Stimulated activated CD4-positive, alpha-beta T cell treated with anti-CD3 and anti-CD28 coated beads, Interleukin-12 subunit alpha, Interleukin-12 subunit beta, amount 100 ng/mL, for 24 hours (primary cell): Measurements from ENCODE around the gene EPM2A.
"Not testable (repeated sequence)": the region's sequence is repeated elsewhere in the genome, so short reads cannot be mapped to it uniquely, and the experiment has no call there.

ENCODE experiments used
- DNase-seq, 2 experiments: peaks; one replicate each; pipeline ENCODE4 v3.0.0-alpha.2; 2020; ENCODE audit warnings: low read depth in 2 of 2

Gene EPM2A

DNA sequence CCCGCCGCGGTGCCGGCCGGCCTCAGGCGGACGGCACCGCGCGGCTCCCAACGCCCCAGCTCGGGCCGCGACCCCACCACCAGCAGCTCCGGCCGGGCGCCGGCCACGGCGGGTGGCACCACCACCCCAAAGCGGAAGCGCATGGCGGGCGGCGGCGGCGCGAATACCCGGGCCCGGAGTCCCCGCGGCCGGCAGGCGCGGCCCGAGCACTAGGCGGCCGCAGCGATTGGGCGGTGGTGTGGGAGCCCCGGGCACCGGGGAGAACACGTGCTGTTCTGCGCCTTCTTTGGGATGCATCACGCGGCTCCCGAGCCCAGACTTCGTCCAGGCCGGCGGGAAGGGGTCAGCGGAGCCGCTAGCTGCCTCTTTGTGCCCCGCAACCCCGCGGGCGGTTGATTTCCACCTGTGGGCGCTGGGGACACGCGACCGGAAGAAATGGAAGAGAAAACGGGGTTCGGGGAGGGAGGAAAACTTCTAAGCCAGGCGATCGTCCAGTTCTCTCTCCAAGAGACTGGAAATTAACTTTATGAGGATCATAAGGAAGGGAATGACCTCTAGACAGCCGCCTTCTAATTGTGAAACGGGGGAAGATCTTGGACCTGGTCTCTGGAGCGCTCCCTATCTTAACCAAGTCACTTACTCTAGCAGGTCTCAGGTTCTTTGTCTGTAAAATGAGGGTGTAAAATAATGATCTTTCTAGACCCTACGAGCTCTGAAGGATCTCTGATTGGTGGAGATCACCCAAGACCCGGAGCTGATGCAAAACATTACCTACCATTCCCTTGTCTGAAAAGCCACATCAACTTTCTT is at the start of gene EPM2A:
Gene EPM2A, minus strand, starts transcription at position 165 of the 810 bp plus-strand sequence. Its CDS starts 22 bp downstream, at position 143.
- peak; percentile 34 to 43 for DNase-seq

DNA sequence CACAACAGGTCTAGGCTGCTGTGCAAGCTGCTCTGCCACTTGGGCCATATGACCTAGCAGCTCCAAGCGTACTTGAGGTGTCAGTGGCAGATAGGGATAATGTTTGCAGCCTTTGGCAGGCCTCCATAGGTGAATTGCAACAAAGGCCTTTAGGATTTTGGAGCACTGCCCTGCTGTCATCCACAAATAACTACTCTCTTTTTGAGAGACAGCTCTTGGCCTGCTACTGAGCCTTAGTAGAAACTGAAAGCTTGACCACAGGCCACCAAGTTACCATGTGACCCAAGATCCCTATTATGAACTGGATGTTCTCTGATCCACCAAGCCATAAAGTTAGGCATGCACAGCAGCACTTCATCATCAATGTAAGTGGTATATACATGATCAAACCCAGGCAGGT is 49.4 kb upstream of the EPM2A start:
- DNase-seq = no peak

DNA sequence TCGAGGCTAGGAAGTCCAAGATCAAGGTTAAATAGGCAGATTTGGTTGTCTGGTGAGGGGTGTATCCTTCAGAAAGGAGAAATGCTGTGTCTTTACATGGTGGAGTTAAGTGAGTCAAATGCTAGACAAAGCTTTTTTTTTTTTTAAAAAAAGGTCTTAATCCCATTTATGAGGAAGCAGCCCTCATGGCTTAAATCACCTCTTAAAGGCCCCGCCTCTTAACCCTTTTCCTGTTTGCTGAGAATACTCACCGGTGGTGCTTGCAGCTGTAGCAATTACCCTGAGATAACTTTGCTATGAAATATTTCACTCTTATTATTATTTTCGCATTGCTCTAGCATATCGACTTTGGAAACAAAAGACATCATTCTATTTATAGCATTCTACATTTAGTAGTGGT is 48.5 kb upstream of the EPM2A start:
- no peak for DNase-seq

DNA sequence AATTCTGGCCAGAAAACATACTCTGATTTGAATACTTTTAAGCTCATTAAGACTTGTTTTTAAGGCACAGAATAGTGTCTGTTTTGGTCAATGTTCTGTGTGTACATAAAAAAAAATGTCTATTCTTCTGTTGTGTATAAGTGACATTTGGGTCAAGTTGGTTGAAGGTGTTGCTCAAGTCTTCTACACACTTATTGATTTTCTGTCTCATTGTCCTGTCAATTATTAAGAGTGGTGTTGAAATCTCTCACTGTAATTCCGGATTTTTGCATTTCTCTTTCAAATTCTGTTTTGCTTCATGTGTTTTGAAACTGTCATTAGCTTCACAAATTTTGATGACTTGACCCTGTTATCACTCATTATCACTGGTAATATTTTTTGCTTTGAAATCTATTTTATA is 37.5 kb upstream of the EPM2A start:
- DNase-seq = no peak

DNA sequence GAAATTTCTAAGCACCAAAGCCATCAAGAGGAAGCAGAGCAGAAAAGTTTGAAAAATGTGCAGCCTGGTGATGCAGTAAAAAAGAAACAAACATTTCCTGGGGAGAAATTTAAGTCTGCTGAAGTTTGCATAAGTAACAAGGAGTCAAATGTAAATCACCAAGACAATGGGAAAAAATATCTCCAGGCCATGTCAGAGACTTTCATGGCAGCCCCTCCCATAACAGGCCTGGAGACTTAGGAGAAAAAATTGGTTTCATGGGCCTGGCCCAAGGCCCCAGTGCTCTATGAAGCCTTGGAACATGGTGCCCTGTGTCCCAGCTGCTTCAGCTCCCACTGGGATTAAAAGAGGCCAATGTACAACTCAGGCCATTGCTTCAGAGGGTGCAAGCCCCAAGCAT is 30.1 kb upstream of the EPM2A start:
- no peak for DNase-seq

DNA sequence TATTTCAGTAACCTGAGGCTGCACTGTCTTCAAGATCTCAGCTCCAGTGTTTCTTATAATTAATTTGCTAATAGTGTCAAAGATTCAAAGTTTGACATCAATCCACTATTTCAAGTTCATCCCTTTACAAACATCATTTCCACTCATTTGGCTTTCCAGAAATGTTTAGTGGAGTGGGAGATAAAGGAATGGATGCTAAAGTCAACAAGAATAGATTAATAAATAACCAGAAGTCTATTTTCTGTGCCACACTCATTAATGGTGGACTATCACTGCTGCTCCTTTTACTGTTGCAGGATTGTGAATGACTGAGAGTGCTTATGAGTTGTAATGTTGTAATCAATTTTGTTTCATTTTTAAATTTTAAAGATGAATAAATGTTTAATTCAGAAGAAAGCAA is 28.4 kb upstream of the EPM2A start:
- no peak for DNase-seq

DNA sequence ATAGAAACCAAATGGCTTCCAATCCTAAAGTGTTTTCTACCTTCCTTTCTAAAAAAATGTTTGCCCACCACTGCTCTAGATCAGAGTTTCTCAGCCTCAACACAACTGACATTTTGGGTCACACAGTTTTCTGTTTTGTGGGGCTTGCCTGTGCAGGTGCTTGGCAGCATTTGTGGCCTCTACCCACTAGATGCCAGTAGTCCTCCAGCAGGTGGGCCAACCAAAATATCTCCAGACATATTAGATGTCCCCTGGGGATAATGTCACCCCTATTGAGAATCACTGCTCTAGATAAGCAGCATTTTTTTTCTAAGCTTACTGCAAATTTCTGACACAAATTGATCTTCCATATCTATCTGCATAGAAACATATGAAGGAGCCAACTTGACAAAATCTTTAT is 26.3 kb upstream of the EPM2A start:
- no peak for DNase-seq

DNA sequence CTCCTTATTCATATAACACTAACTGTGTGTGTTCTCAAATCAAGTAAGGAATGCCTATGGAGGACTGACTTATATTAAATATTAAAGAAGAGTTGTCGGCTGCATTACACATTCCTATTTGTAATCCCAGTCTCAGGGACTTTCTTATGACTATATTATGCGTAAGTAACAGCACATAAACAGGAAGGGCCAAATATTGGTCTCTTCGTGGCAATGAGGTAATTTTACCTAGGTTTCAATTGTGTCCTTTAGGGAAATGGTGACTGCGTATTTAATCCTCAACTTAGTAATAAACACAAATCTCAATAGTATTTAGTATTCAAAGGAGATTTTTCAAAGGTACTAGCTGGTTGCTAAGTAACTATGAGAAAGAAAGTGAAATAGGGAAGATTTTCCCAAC is 22.8 kb upstream of the EPM2A start:
- no peak for DNase-seq

DNA sequence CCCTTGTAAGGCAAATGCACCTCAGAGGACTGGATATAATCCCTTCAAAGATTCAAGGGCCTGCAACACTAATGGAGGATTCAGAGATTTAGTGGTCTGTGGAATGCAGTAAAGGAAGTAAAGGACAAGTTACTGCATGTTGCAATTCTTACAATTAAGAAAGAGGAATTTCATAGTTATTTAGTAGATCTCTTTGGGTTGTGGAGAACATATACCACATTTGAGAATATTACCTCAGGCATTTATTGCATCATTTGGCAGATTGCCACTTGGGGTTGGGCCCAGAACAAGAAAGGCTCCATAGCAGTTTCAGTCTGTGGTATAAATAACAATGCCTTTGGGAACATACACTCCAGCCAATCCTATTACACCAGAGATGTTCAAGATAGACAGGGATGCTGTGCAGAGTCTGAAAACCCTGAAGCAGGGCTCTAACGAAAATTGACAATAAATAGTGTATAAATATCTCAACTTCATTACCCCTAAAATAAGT is 20.9 kb upstream of the EPM2A start:
- DNase-seq = no peak

DNA sequence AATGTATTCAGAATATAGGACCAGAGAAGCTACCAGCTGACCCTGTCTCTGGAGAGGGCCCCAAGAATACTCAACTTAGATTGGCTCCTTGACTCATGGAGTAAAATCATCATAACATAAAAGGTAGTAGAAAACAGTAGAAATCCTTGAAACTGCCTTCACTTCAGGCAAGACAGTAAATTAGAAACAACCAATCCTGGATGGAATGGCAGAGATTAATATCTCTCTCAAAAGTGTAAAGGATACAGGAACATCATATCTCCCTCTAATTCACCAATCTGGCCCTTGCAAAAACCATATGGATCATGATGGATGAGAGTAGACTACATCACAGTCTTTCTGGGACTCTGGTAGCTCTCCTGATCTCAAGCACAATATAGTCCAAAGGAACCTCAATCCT is 20.4 kb upstream of the EPM2A start:
- DNase-seq = no peak

DNA sequence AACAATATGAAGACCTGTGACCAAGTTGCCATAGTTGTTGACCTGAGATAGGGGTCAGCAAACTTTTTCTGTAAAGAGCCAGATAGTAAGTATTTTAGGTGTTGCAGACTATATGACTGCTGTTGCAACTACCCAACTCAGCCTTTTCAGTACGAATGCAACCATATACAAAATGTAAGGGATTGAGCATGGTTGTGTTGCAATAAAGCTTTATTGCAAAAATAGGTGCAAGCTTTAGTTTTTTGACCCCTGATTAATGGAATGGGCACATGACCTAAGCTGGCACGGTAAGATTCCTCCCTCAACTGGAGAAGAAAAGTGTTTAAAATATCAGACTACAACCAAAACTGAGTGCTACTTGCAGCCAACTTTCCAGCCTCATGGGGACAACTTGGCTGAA is 17.3 kb upstream of the EPM2A start:
- DNase-seq = no peak

DNA sequence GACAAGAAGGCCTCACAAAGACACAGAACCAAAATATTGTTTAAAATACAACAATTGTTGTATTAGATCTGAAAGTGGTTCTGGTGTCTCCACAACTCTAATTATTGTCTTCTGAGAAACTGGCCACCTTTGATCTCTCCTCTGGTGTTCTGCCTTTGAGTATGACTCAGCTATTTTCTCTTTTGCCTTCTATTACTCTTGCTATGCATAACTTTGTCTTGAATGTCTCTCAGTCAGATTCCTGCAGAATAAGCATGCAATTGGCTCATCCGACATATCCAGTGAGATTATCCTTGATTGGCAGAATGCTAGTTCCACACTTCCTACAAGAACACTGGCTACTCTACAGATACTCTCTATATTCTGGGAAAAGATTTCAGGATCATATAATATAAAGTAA is 14.3 kb upstream of the EPM2A start:
- DNase-seq = no peak

DNA sequence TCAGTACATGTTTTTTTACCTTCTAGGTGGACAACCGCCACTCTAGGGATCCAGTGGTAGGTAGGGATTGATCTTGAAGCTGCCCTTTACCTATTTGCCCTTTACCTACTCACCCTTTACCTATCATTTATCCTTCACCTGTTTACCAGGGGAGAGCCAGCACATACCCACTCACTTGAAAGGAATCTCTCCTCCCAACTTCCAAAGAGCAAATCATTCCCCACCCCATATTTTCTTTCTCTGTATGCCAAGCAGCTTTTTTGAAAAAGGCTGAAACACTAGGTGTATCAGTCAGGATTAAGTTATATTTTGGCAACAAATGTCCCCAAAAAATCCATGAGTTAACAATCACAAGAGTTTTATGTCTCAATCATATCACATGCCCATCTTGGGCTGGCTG is 10.5 kb upstream of the EPM2A start:
- DNase-seq = no peak

DNA sequence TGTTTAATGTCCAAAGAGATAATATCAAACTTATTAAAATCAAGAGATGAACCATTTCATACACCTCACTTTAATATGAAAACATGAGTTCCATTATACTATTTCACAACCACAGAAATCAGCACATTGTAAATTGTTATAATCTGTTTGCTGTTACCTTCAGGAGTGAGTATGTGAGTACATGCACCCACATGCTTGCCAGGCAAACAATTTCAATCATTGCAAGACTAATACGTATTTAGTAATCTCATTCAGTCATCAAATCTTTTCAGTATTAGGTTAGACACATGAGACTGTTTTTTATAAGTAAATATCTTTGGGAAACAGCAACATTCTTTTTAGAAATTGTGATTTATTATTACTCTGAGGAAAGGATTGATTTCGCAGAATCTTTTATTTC is 9.3 kb upstream of the EPM2A start:
- DNase-seq = no peak

DNA sequence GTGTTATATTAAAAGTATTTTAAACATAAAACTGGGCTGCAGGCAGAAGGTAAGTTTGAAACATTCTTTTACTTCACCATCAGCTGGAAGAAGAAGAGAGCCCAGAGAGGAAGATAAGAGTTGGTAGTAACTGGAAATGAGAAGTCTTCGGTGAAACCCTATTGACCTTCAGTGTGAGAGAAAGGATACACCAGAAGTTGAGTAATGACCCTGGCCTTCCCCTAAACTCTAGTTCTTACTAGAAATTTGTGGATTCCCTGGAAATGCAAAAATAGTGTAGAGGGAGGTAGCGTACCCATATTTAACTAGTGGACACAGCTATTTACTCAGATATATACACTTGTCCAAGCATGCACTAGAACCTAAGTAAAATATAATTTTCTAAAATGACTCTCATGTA is 8.0 kb upstream of the EPM2A start:
- DNase-seq = no peak

DNA sequence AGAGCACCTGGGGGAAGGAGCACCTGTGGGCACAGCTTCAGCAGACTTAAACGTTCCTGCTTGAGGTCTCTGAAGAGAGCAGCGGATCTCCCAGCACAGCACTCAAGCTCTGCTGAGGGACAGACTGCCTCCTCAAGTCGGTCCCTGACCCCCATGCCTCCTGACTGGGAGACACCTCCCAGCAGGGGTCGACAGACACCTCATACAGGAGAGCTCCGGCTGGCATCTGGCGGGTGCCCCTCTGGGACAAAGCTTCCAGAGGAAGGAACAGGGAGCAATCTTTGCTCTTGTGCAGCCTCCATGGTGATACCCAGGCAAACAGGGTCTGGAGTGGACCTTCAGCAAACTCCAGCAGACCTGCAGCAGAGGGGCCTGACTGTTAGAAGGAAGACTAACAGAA is 7.2 kb upstream of the EPM2A start:
- not testable (repeated sequence) for DNase-seq

DNA sequence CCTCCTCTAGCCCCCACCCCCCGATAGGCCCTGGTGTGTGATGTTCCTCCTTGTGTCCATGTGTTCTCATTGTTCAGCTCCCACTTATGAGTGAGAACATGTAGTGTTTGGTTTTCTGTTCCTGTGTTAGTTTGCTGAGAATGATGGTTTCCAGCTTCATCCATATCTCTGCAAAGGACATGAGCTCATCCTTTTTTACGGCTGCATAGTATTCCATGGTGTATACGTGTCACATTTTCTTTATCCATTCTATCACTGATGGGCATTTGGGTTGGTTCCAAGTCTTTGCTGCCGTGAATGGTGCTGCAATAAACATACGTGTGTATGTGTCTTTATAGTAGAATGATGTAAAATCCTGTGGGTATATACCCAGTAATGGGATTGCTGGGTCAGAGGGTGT is 4.4 kb upstream of the EPM2A start:
- DNase-seq = not testable (repeated sequence)

DNA sequence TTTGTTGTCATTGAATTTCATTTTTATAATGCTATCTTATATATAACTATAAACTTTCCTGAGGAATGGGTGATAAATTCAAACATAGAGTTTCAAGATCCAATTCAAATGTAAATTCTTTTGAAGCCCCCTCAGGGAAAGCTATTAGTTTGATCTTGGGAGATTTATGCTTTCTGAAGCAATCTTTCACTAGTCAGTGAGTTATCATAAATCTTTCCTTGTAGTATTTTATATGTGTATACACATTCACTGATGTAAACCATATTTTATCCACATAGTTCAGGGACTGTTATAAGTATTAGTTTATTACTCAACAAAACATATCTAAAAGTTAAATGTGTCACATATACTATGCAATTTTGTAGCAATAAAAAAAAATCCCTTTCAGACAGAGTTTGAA is 2.9 kb upstream of the EPM2A start:
- DNase-seq = no peak

DNA sequence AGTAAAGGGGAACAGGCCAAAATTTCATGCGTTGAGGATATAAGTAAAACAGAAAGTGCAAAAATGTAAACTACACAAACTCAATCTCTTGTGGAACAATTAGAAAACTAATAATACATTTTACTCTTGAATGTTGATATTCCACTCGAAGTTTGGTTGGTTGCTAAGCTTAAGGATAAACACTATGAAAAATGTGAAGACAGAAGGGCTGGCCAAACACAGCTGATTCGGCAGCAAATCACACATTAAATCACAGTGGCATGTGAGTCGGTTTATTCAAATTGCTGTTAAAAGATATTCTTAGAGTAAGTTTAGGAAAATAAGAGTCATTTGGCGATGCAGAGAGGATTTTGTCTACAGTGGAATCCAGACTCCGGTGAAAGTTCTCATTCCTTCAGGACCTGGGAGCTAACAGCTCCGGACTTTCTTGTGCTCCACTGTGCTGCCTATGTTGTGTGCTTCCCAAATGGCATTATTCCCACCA is 1.4 kb upstream of the EPM2A start:
- DNase-seq = no peak

DNA sequence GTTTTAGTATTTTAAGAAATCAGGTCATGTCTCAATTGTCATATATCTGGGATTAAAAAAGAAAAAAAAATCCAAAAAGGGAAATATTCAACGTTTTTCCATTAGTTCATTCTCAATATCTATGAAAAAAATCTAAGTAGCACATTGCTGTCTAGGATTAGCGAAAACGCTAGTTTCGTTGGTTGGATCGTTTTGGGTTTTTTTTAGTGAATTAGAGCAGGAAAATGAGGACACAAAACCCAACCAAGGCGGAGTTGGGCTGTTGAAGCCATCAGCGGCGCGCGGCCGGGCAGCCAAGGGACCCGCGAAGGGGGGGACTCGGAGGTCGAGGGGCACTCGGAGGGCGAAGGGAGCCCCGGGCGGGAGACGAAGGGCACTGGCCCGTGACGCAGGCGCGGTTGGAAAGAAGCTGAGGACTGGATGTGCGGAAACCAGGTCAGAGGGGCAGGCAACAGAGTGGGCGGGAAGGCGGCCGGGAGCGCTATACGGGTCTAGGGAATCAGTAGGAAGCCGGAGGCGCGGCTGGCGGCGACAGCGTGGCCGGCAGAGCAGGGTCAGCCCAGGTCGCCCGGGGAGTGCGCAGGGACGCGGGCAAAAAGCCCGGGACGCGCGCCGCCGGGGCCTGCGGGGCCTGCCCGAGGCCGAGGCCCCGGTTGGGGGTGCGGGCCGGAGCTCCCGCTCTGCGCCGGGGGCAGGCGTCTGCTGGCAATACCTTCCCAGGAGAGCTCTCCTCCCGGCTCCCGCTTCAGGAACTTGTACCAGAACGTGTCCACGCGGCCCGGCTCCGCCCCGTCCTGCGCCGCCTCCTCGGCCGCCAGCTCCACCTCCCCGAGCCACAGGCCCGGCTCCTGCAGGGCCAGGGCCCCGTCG is 599 bp downstream of the EPM2A start:
- DNase-seq = peak; percentile 54 to 70

DNA sequence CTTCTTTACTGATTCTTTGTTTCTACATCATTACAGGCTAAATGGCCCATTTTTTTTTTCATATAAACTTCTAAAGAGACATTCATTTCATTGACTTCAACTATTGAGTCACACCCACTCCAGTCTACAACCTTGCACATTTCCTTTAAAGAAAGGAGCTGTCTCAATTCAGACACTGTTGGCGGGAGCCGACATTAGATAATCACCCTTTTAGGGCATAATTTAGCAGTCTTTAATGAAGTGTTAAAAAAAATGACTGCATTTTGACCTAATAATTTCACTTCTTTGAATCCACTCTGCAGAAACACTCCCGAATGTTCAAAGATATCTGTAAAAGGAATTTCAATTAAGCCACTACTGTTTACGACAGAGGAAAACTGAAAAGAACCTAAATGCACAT is 1.5 kb downstream of the EPM2A start:
- no peak for DNase-seq

DNA sequence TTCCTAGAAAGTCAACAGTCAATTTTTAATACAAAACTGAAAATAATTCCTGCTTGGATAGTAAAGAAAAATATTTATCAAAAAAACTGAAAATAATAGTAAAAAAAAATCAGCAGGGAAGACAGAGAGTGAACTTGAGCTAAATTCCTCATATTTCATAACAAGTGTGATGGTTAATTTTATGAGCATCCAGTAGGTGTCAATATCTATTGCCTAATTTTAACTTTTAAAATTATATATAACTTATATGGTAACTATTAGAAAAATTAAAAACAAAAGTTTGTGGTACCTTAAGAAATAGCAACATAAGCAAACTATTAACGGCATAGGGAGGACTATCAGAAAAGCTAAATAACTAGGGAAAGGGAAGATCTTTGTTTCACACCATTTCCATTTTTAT is 2.1 kb downstream of the EPM2A start:
- DNase-seq = no peak

DNA sequence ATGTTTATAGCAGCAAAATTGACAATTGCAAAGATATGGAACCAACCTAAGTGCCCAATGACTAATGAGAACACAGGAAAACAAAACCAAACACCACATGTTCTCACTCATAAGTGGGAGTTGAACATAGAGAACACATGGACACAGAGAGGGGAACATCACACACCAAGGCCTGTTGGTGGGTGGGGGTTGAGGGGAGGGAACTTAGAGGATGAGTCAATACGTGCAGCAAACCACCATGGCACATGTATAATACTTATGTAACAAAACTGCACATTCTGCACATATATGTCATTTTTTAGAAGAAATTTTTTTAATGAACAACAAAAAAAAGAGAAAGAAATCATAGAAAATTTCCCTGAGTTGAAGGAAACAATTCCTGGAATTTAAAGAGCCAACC is 3.9 kb downstream of the EPM2A start:
- DNase-seq = no peak
